Measurements from ENCODE around the gene EMC9. TPM values are rescaled to one million over a fixed set of nuclear protein-coding genes. Genes with fewer than 3 reads are reported as not detected.
A peak's percentile ranks its signal among the peaks of the same experiment; 100 is the strongest.

The EMC9 gene
- total RNA-seq, 1 experiment from 2014 or later = 42.0 TPM

DNA sequence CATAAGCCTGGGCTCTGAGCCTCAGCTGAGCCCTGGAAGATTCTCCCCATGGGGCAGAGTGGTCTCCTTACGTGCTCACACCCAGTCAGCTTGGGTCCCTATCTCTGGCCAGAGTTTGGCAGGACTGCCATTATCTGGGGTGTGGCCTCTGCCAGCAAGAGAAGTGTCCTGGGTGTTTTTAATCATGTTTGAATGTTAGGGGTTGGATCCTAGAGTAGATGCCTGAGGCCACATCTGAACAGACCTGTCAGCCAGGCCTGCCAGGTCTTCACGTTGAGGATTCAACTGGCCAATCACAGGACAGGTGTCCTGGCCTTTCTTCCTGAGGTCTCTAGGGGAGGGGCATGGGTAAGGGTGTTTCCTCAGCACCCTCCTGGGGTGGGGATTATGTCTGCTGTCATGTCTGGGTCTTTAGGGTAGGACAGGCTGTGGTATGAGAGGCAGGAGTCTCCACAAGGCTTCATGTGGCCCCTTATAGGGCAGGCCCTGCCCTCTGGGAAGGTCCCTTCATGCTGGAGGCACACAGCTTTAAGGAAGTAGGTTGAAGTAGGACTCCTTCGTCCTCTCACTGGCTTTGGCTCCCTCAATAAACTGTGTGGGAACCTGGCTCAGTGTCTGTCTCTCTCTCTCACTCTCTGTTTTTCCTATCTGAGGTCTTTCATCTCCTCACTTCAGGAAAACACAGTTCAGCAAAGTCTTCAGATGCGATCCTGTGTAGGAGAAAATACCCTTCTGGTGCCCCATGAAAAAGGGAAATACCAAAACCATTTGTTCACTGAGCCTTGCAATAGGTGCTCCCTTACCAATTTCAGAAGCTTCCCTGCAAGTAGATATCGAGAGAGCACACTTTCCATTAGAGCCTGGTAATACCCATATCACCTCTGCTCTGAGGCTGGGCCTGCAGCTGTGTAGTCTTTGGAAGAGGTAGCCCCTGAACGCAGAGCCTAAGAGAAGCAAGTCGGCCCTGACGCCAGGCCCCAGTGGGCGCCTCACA is 17.7 kb downstream of the EMC9 start:
- peaks cover 15 to 19% of the 10 kb centered on the region in 2 experiments for H3K36me3 ChIP-seq (ENCODE audit: control insufficient read depth in 1 of 2, insufficient read depth in 2 of 2, low read length in 2 of 2)
- ChIA-PET POLR2A (interaction anchor here (1.4 kb wide), 1 partner anchor 9 kb away, joined by 6 read pairs; the partner anchor contains the start of genes DCAF11 and NRL), CTCF (interaction anchor here (1.0 kb wide), 1 partner anchor 9 kb away, joined by 3 read pairs; the partner anchor contains the start of genes DCAF11 and NRL), RAD21 (ENCODE audit: low non-redundant PET in 1 of 2, low total read pairs in 2 of 2, uncharacterized antibody in 2 of 2, unreplicated experiment in 2 of 2) (no interaction called here)
- ATAC-seq = no peak
- no peaks in the 10 kb centered on the region for H3K79me2 ChIP-seq (ENCODE audit: insufficient read depth, low read length)
- H3K4me2 ChIP-seq (ENCODE audit: low read length) = no peak overlapping the region
- no peak overlapping the region for H2AFZ ChIP-seq (ENCODE audit: low read depth, low read length, poor library complexity, severe bottlenecking)
- DNase-seq (ENCODE audit: low read depth, low spot score) = no peak
- no peak overlapping the region for H3K9ac ChIP-seq (ENCODE audit: low read length)
- TF ChIP-seq EZH2 (IDR thresholded peaks at IDR 0.05) = no peak
- no peak for TF ChIP-seq ZFX (IDR thresholded peaks at IDR 0.05)
- TF ChIP-seq, protein P1, sequence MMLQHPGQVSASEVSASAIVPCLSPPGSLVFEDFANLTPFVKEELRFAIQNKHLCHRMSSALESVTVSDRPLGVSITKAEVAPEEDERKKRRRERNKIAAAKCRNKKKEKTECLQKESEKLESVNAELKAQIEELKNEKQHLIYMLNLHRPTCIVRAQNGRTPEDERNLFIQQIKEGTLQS (IDR thresholded peaks at IDR 0.05) = no peak
- TF ChIP-seq CEBPB (IDR thresholded peaks at IDR 0.05; ENCODE audit: low read depth) = no peak
- no peak for TF ChIP-seq YY1 (IDR thresholded peaks at IDR 0.05; ENCODE audit: extremely low read depth, insufficient replicate concordance, low read depth, low read length)
- no peak for TF ChIP-seq CBX3 (IDR thresholded peaks at IDR 0.05; ENCODE audit: low read depth)
- no peak for TF ChIP-seq TCF7L2 (IDR thresholded peaks at IDR 0.05; ENCODE audit: borderline replicate concordance, extremely low read depth, insufficient read depth, insufficient read length)
- TF ChIP-seq, protein P2, sequence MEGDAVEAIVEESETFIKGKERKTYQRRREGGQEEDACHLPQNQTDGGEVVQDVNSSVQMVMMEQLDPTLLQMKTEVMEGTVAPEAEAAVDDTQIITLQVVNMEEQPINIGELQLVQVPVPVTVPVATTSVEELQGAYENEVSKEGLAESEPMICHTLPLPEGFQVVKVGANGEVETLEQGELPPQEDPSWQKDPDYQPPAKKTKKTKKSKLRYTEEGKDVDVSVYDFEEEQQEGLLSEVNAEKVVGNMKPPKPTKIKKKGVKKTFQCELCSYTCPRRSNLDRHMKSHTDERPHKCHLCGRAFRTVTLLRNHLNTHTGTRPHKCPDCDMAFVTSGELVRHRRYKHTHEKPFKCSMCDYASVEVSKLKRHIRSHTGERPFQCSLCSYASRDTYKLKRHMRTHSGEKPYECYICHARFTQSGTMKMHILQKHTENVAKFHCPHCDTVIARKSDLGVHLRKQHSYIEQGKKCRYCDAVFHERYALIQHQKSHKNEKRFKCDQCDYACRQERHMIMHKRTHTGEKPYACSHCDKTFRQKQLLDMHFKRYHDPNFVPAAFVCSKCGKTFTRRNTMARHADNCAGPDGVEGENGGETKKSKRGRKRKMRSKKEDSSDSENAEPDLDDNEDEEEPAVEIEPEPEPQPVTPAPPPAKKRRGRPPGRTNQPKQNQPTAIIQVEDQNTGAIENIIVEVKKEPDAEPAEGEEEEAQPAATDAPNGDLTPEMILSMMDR (IDR thresholded peaks at IDR 0.05 in 2 of 3, conservative IDR thresholded peaks at IDR 0.05 in 1 of 3; ENCODE audit: borderline replicate concordance in 1 of 3, insufficient read depth in 1 of 3, low read depth in 2 of 3, low read length in 2 of 3) = no peak
- TF ChIP-seq, protein P3, sequence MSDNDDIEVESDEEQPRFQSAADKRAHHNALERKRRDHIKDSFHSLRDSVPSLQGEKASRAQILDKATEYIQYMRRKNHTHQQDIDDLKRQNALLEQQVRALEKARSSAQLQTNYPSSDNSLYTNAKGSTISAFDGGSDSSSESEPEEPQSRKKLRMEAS (IDR thresholded peaks at IDR 0.05) = no peak
- no peak for TF ChIP-seq ZNF274 (IDR thresholded peaks at IDR 0.05; ENCODE audit: low read depth, low read length)
- no peak for TF ChIP-seq EZH2phosphoT487 (IDR thresholded peaks at IDR 0.05; ENCODE audit: borderline replicate concordance)
- TF ChIP-seq POLR2A (IDR thresholded peaks at IDR 0.05; ENCODE audit: borderline replicate concordance, extremely low read depth, insufficient read depth, insufficient read length) = no peak
- TF ChIP-seq EGR1 (IDR thresholded peaks at IDR 0.05; ENCODE audit: low read depth) = no peak
- TF ChIP-seq ELF1 (IDR thresholded peaks at IDR 0.05; ENCODE audit: borderline replicate concordance, low read depth) = no peak
- no peak for TF ChIP-seq FOSL1 (IDR thresholded peaks at IDR 0.05; ENCODE audit: low read depth)
- H3K9me3 ChIP-seq (ENCODE audit: control insufficient read depth in 1 of 2, insufficient read depth in 1 of 2, low read depth in 1 of 2, low read length in 2 of 2) = no peaks in the 10 kb centered on the region
- TSS peak; percentile 52 for BruUV-seq (replicated peaks)
- intact Hi-C loops (cut with micrococcal nuclease) = no loop called here
- no peaks in the 10 kb centered on the region for H4K20me1 ChIP-seq (ENCODE audit: insufficient read depth)
- no peak overlapping the region for H3K4me3 ChIP-seq (replicated peaks in 1 of 2; ENCODE audit: low read depth in 1 of 2, low read length in 2 of 2)
- H3K27me3 ChIP-seq (ENCODE audit: insufficient read depth, low read length) = no peaks in the 10 kb centered on the region
- H3K9me2 ChIP-seq (ENCODE audit: insufficient read depth) = no peaks in the 10 kb centered on the region
- H3K4me1 ChIP-seq (ENCODE audit: control insufficient read depth in 1 of 2, insufficient read depth in 2 of 2, low read length in 2 of 2) = no peaks in the 10 kb centered on the region
- H3K27ac ChIP-seq (ENCODE audit: low read depth, low read length) = no peak overlapping the region
